GM23248 (cell line): ENCODE measurements around the gene NEUROD4. TPM values are rescaled to one million over a fixed set of nuclear protein-coding genes. Genes with fewer than 3 reads are reported as not detected.

Source experiments
- DNase-seq: peaks from one replicate; pipeline ENCODE4 v3.0.0-alpha.2; 2015
- H2AFZ ChIP-seq: fragments of 200-600 bp; sonication (generic); 2 replicates; pipeline ENCODE4 v1.6.1; 2016; ENCODE audit warnings: antibody characterized with exemption
- H3F3A ChIP-seq: fragments of 200-600 bp; sonication (generic); 2 replicates; pipeline ENCODE4 v1.6.1; 2016; ENCODE audit warnings: mild to moderate bottlenecking, antibody characterized with exemption, mixed run types; ENCODE audit not compliant: insufficient read depth
- H3K27ac ChIP-seq: fragments of 200-600 bp; sonication (generic); 2 replicates; pipeline ENCODE4 v1.5.1; 2016; ENCODE audit warnings: mild to moderate bottlenecking
- H3K27me3 ChIP-seq: fragments of 200-600 bp; sonication (generic); replicated peaks from 2 replicates; pipeline ENCODE4 v1.6.1; 2016; ENCODE audit warnings: mild to moderate bottlenecking; ENCODE audit not compliant: insufficient read depth
- H3K36me3 ChIP-seq: fragments of 200-600 bp; sonication (generic); 2 replicates; pipeline ENCODE4 v1.6.1; 2016; ENCODE audit warnings: low read depth, mild to moderate bottlenecking
- H3K4me1 ChIP-seq: fragments of 200-600 bp; sonication (generic); 2 replicates; pipeline ENCODE4 v1.6.1; 2016; ENCODE audit warnings: mild to moderate bottlenecking; ENCODE audit not compliant: insufficient read depth
- H3K4me2 ChIP-seq: fragments of 200-600 bp; sonication (generic); one replicate; pipeline ENCODE4 v1.6.1; 2016; ENCODE audit warnings: mild to moderate bottlenecking; ENCODE audit not compliant: unreplicated experiment
- H3K4me3 ChIP-seq: fragments of 200-600 bp; sonication (generic); 2 replicates; pipeline ENCODE4 v1.5.1; 2016; ENCODE audit warnings: mild to moderate bottlenecking
- H3K79me2 ChIP-seq: fragments of 200-600 bp; sonication (generic); 2 replicates; pipeline ENCODE4 v1.6.1; 2016; ENCODE audit warnings: mild to moderate bottlenecking; ENCODE audit not compliant: insufficient read depth
- H3K9ac ChIP-seq: fragments of 200-600 bp; sonication (generic); 2 replicates; pipeline ENCODE4 v1.6.1; 2016; ENCODE audit warnings: mild to moderate bottlenecking
- H3K9me2 ChIP-seq: fragments of 200-600 bp; sonication (generic); 2 replicates; pipeline ENCODE4 v1.6.1; 2016; ENCODE audit warnings: mixed run types, mild to moderate bottlenecking, moderate library complexity; ENCODE audit not compliant: insufficient read depth
- H3K9me3 ChIP-seq: fragments of 200-600 bp; sonication (generic); one replicate; pipeline ENCODE4 v1.6.1; 2017; ENCODE audit warnings: low read depth
- H4K20me1 ChIP-seq: fragments of 200-600 bp; sonication (generic); 2 replicates; pipeline ENCODE4 v1.6.0; 2016; ENCODE audit not compliant: insufficient read depth
- EZH2 ChIP-seq: fragments of 200-600 bp; sonication (generic); IDR thresholded peaks from 2 replicates; pipeline ENCODE4 v1.6.1; 2018; ENCODE audit warnings: antibody characterized with exemption, mild to moderate bottlenecking; ENCODE audit not compliant: insufficient read depth, poor library complexity, severe bottlenecking
- EZH2phosphoT487 ChIP-seq: fragments of 200-600 bp; sonication (generic); IDR thresholded peaks from 2 replicates; pipeline ENCODE4 v1.6.1; 2018; ENCODE audit warnings: antibody characterized with exemption, moderate library complexity, mild to moderate bottlenecking, low read depth; ENCODE audit not compliant: insufficient read depth
- WGBS, 2 experiments: methylation state at CpG; one replicate each; pipeline ENCODE4 v1.1.6; 2015 to 2017; ENCODE audit warnings: low lambda C conversion rate in 2 of 2, low coverage in 1 of 2; ENCODE audit errors: missing lambda C conversion rate in 2 of 2; 5-methylcytosine and 5-hydroxymethylcytosine counted together
- in situ Hi-C: fragments of 300-500 bp; cut with MboI; formaldehyde crosslinking; loops from 2 replicates; pipeline ENCODE4 v1.15.0; 2020
- polyA plus RNA-seq: library from polyadenylated mRNA; unstranded; fragments of >200 nt; fragmentation: Nextera tagmentation; extraction: Ambion mirVana; gene quantifications from 2 replicates; pipeline ENCODE4 v1.2.1, GENCODE V29; 2016
- total RNA-seq: library from RNA; depleted of rRNA; stranded (reverse); fragments of >200 nt; shearing (Covaris generic); gene quantifications from 2 replicates; pipeline ENCODE4 v1.2.3, GENCODE V29; 2014

The NEUROD4 gene
- total and polyA plus RNA-seq, 2 experiments from 2014 or later, result 0.04 TPM; not detected in 1

DNA sequence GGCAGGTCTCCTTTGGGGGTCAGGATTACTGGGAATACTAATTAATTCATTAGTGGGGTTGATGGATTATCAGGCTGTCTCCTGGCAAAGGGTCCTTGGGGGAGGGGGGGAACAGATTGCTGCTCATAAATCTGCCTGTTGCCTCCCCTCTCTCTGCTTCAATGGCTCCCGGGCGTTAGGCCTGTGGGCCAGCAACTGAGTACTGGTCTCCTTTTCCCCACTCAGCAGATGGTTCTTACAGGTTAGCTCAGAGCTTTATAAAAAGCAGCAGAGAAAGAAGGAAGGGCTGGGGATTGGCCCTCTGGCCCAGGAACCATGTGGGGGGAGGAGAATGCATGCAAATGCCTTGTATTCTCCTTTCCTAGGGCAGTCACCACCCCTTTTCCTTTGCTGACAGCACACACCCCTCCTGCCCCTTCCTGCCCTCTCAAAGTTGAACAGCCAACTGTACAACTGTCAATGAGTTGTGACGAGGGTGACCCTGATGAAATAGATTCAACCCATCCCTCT, 2.3 kb upstream of the NEUROD4 start:
- no peaks in the 10 kb centered on the region for H3K9me3 ChIP-seq
- no peaks in the 10 kb centered on the region for H3K79me2 ChIP-seq
- TF ChIP-seq EZH2 (no peak), EZH2phosphoT487 (no peak)
- in situ Hi-C loops, result no loop called here
- no peak overlapping the region for H3K4me2 ChIP-seq
- H3K27me3 ChIP-seq, result no peaks in the 10 kb centered on the region; the same call in 1 of the 2 replicates
- H3K9ac ChIP-seq, result no peak overlapping the region
- DNase-seq, result no peak
- H3K4me1 ChIP-seq, result no peaks in the 10 kb centered on the region
- H2AFZ ChIP-seq, result no peak overlapping the region
- no peaks in the 10 kb centered on the region for H3F3A ChIP-seq
- no peak overlapping the region for H3K27ac ChIP-seq
- no peaks in the 10 kb centered on the region for H3K36me3 ChIP-seq
- H3K9me2 ChIP-seq, result no peaks in the 10 kb centered on the region
- H3K4me3 ChIP-seq, result no peak overlapping the region
- H4K20me1 ChIP-seq, result no peaks in the 10 kb centered on the region
- 0 to 2% methylated on average over 3 of the region's 3 CpGs for WGBS, 2 experiments

DNA sequence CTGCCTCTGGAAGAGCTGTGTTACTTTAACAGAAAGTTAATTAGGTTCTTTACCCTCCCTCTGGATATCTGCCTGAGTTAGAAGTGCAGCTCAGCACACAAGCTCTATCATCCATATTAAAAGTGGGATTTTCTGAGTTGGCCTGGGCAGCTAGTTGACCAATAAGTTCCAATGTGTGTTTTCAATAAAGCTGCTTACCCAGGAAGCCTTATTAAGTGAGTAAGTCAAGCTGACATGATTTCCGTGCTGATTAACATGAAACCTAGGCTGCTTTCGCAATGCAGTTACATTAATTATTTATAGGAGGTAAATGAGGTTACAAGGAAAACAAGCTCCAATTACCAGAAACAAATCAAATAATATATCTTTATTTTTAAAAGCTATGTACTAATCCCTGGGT, 4.8 kb downstream of the NEUROD4 start:
- no peaks in the 10 kb centered on the region for H4K20me1 ChIP-seq
- no peaks in the 10 kb centered on the region for H3F3A ChIP-seq
- no peak overlapping the region for H3K9ac ChIP-seq
- no peak overlapping the region for H2AFZ ChIP-seq
- no peak overlapping the region for H3K4me3 ChIP-seq
- in situ Hi-C loops, result no loop called here
- no peaks in the 10 kb centered on the region for H3K27me3 ChIP-seq
- H3K79me2 ChIP-seq, result no peaks in the 10 kb centered on the region
- no peak overlapping the region for H3K27ac ChIP-seq
- H3K36me3 ChIP-seq, result no peaks in the 10 kb centered on the region
- no peak overlapping the region for H3K4me2 ChIP-seq
- no peaks in the 10 kb centered on the region for H3K9me2 ChIP-seq
- WGBS, 2 experiments, result 2 to 6% methylated on average over 2 of the region's 2 CpGs
- TF ChIP-seq EZH2, result no peak
- no peak for TF ChIP-seq EZH2phosphoT487
- no peaks in the 10 kb centered on the region for H3K9me3 ChIP-seq
- no peaks in the 10 kb centered on the region for H3K4me1 ChIP-seq
- no peak for DNase-seq

DNA sequence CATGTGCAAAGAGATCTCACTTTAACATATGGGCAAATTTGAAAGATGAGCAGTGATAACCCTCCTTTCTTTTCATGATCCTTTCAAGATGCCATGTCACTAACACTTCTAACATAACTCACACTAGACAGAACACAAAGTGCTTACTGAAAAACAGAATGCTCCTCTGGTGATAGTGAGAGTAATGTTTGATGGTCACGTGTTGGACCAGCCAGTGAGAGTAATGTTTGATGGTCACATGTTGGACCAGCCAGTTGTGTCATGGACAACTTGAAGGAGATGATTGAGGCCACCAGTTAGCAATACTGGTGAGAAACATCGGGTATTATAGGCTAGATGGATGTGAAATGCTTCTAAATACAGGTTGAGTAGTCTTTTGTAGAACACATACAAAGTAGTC, 5.7 kb downstream of the NEUROD4 start:
- TF ChIP-seq EZH2, result no peak
- TF ChIP-seq EZH2phosphoT487, result no peak
- Histone ChIP-seq H3K27ac (no peak overlapping the region), H3K4me3 (no peak overlapping the region)

DNA sequence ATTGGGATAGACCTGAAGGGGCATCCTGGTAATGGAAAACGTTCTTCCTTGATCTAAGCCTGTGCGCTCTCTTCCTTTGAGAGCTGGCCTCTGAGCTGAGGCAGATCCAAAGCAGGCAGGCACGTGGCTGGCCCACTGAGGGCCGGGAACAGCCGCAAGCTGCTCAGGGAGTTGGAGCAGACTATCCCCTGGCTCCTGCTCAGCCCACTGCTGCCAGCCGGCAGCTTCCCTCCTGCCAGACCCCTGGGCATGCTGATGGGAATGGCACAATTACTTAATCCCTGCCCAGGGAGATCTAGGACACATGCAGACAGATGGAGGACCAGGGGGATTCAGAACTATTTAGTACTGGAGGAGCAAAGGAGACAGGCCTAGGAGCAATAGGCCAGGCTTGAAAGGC, 14.4 kb downstream of the NEUROD4 start:
- no peaks in the 10 kb centered on the region for H3K79me2 ChIP-seq
- no peaks in the 10 kb centered on the region for H3K9me3 ChIP-seq
- no peaks in the 10 kb centered on the region for H3K4me1 ChIP-seq
- H3K27ac ChIP-seq, result no peak overlapping the region
- H3F3A ChIP-seq, result no peaks in the 10 kb centered on the region
- peaks cover 4% of the 10 kb centered on the region; the same call in 1 of the 2 replicates for H3K27me3 ChIP-seq
- no peaks in the 10 kb centered on the region for H3K9me2 ChIP-seq
- no peaks in the 10 kb centered on the region for H4K20me1 ChIP-seq
- no peak overlapping the region for H2AFZ ChIP-seq
- DNase-seq, result no peak
- H3K4me3 ChIP-seq, result no peak overlapping the region
- no peak overlapping the region for H3K9ac ChIP-seq
- in situ Hi-C loops, result no loop called here
- no peak overlapping the region for H3K4me2 ChIP-seq
- H3K36me3 ChIP-seq, result no peaks in the 10 kb centered on the region
- WGBS, 2 experiments, result 25 to 28% methylated on average over 6 of the region's 6 CpGs
- TF ChIP-seq EZH2phosphoT487 (no peak), EZH2 (no peak)

More for the DNA sequence above, 5.7 kb downstream of the NEUROD4 start:
- H3K9ac ChIP-seq, result no peak overlapping the region
- no peaks in the 10 kb centered on the region for H3K9me3 ChIP-seq
- DNase-seq, result no peak
- no peak overlapping the region for H3K4me2 ChIP-seq
- H4K20me1 ChIP-seq, result no peaks in the 10 kb centered on the region
- no peaks in the 10 kb centered on the region for H3K36me3 ChIP-seq
- no peak overlapping the region for H2AFZ ChIP-seq
- H3K4me1 ChIP-seq, result no peaks in the 10 kb centered on the region
- 2 to 5% methylated on average over 2 of the region's 2 CpGs for WGBS, 2 experiments
- no peaks in the 10 kb centered on the region for H3K79me2 ChIP-seq
- no peaks in the 10 kb centered on the region for H3K9me2 ChIP-seq
- H3K27me3 ChIP-seq, result no peaks in the 10 kb centered on the region
- in situ Hi-C loops, result no loop called here
- no peaks in the 10 kb centered on the region for H3F3A ChIP-seq
